Measurements from ENCODE around the gene BCR.

BCR gene

GRCh38 chr22:23250056-23250784, 69.9 kb downstream of the BCR start:
- DNase-seq, result no peak

- DNase-seq, result no peak
Observed at GRCh38 chr22:23250785-23251363, 70.6 kb downstream of the BCR start.

GRCh38 chr22:23251445-23252093, 71.3 kb downstream of the BCR start:
- DNase-seq, result no peak

- DNase-seq, result no peak
Observed at GRCh38 chr22:23253475-23254055, 73.3 kb downstream of the BCR start.

- DNase-seq, result no peak
Observed at GRCh38 chr22:23255506-23256170, 75.3 kb downstream of the BCR start.

- no peak for DNase-seq
Observed at GRCh38 chr22:23256171-23256932, 76.0 kb downstream of the BCR start.

- no peak for DNase-seq
Observed at GRCh38 chr22:23256986-23257888, 76.9 kb downstream of the BCR start.

- no peak for DNase-seq
Observed at GRCh38 chr22:23257889-23258825, 77.8 kb downstream of the BCR start.

- DNase-seq, result no peak
Observed at GRCh38 chr22:23258826-23259170, 78.5 kb downstream of the BCR start.

GRCh38 chr22:23259916-23260644, 79.8 kb downstream of the BCR start:
- no peak for DNase-seq

- no peak for DNase-seq
Observed at GRCh38 chr22:23260645-23261581, 80.6 kb downstream of the BCR start.

- DNase-seq, result no peak
Observed at GRCh38 chr22:23261900-23262450, 81.7 kb downstream of the BCR start.

GRCh38 chr22:23262518-23263332, 82.4 kb downstream of the BCR start:
- no peak for DNase-seq

GRCh38 chr22:23263651-23264555, 83.6 kb downstream of the BCR start:
- DNase-seq, result no peak

GRCh38 chr22:23264610-23265367, 84.5 kb downstream of the BCR start:
- DNase-seq, result no peak

GRCh38 chr22:23265368-23265700, 85.0 kb downstream of the BCR start:
- DNase-seq, result no peak
